GM10248 (cell line): Measurements from ENCODE around the gene SLX4IP.

Experiments
- CTCF ChIA-PET: fragments of 300-600 bp; sonication (Branson Sonifier 250); formaldehyde crosslinking; extraction: SDS; loops from one replicate; lab custom pipeline; 2021; ENCODE audit warnings: antibody characterized with exemption; lab: Yijun Ruan, JAX
- POLR2A ChIA-PET: fragments of 350-650 bp; sonication (Branson Sonifier 250); formaldehyde crosslinking; extraction: SDS; loops from one replicate; lab custom pipeline; 2020; ENCODE audit warnings: antibody characterized with exemption; lab: Yijun Ruan, JAX
- DNase-seq: peaks from one replicate; pipeline ENCODE4 v3.0.0; 2012; ENCODE audit errors: extremely low spot score
- TF ChIP-seq, protein P1 (sequence below): IDR thresholded peaks from 2 replicates; pipeline ENCODE4 v1.5.1; 2012; ENCODE audit warnings: mild to moderate bottlenecking, low read depth; ENCODE audit errors: extremely low read depth, missing control alignments, control extremely low read depth

Gene SLX4IP

DNA sequence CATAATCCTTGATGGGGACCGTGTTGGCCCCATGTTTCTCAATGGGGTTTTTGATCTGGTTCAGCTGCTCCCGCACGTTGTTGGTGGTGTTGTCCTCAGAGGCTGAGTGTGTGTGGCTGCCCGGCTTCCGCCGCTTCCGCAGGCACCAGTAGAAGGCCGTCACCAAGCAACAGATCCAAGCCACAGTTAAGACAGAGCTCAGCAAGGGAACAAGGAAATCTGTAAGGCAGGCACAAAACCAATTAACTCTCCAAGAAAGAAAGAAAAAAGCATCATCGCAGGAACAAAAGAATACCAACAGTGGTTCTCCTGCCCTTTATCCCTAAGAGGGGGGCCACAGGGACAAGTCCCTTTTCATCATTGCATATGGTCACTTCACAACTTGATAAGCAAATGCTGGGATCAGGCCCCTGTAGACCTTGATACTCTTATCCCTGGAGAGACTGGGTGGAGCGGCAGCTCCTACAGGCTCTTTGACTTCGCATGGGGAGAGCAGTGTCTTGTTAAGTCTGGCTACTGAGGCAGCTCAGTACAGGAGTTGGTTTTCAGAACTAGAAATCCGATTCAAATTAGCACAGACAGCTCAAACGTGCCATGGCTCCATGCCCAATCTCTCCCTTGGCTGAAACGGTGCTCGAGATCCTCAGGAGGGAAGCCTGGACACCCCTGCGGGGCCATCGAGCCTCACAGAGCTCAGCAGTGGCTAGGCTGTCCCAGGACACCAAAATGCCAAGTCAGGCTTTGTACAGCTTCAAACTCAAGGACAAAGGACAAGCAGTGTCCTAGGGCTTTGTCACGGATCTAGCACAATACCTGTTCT lies 204.8 kb downstream of the SLX4IP start:
- no peak for DNase-seq
- TF ChIP-seq, protein P1, sequence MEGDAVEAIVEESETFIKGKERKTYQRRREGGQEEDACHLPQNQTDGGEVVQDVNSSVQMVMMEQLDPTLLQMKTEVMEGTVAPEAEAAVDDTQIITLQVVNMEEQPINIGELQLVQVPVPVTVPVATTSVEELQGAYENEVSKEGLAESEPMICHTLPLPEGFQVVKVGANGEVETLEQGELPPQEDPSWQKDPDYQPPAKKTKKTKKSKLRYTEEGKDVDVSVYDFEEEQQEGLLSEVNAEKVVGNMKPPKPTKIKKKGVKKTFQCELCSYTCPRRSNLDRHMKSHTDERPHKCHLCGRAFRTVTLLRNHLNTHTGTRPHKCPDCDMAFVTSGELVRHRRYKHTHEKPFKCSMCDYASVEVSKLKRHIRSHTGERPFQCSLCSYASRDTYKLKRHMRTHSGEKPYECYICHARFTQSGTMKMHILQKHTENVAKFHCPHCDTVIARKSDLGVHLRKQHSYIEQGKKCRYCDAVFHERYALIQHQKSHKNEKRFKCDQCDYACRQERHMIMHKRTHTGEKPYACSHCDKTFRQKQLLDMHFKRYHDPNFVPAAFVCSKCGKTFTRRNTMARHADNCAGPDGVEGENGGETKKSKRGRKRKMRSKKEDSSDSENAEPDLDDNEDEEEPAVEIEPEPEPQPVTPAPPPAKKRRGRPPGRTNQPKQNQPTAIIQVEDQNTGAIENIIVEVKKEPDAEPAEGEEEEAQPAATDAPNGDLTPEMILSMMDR, result no peak
- ChIA-PET CTCF (interaction anchor here (1.1 to 3.4 kb wide), 7 partner anchors 7 to 87 kb away, joined by 3 to 17 read pairs (median 4); no protein-coding TSS in a partner anchor), POLR2A (interaction anchor here (0.7 kb wide), 1 partner anchor 7 kb away, joined by 3 read pairs; no protein-coding TSS in a partner anchor)

DNA sequence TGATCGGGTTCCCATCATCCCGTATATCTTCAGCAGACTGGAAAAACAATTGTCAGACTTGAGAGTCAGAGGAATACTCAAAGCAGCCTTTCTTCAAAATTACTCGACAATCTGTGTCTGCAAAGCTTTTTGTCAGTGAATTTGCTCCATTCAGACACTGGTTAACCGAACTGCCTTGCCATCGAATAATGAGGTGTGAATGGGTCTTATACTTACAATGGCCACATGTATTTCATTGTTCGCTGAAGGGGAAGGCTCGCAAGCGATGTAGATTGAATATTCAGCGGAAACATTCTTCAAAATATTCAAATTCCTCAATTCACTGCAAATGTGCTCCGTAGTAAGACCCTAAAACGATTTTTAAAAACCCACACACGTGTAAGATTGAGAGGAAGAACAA lies 205.8 kb downstream of the SLX4IP start:
- no peak for DNase-seq
- ChIA-PET POLR2A (interaction anchor here (0.7 kb wide), 1 partner anchor 8 kb away, joined by 3 read pairs; no protein-coding TSS in a partner anchor), CTCF (interaction anchor here (1.1 to 3.4 kb wide), 7 partner anchors 9 to 88 kb away, joined by 3 to 17 read pairs (median 4); no protein-coding TSS in a partner anchor)
- TF ChIP-seq, protein P1, result no peak

DNA sequence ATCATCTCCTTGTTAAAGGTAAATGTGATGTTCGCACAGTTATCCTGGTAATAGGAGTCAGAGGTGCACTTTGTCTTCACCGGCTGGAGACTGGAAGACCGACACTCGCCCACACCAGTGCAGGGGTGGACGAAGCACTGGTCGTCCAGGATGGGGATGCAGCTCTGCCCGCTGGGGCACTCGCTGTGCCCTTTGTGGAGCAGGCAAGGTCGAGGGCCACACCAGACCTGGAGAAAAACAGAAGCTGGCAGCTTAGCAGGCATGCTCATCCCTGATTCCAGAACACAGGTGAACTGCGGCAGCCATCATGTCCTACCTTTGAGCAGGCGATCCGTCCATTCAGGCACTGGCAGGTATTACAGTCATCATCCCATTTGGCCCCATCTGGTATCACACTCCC lies 206.4 kb downstream of the SLX4IP start:
- ChIA-PET CTCF (interaction anchor here (1.2 to 3.4 kb wide), 5 partner anchors 9 to 30 kb away, joined by 3 to 17 read pairs (median 3); no protein-coding TSS in a partner anchor), POLR2A (no interaction called here)
- DNase-seq, result no peak
- TF ChIP-seq, protein P1, result no peak

DNA sequence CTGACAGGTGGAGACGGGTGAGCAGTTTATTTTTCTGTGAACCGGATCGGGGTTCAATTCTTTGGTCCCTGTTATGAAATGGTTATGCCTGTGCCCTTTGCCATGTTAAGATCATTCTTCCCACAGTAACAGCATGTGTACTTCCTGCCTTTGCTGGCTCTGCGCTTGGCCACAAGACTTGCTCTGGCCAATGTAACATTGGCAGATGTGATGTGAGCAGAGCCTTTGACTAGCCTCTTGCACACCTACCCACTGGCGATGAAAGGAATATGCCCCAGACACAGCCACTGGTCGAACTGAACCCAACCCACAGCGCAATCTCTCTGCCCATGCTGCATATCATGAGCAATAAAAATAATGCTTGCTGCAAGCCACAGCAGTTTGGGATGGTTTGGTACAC lies 206.8 kb downstream of the SLX4IP start:
- ChIA-PET CTCF (no interaction called here), POLR2A (no interaction called here)
- TF ChIP-seq, protein P1, result no peak
- DNase-seq, result no peak

DNA sequence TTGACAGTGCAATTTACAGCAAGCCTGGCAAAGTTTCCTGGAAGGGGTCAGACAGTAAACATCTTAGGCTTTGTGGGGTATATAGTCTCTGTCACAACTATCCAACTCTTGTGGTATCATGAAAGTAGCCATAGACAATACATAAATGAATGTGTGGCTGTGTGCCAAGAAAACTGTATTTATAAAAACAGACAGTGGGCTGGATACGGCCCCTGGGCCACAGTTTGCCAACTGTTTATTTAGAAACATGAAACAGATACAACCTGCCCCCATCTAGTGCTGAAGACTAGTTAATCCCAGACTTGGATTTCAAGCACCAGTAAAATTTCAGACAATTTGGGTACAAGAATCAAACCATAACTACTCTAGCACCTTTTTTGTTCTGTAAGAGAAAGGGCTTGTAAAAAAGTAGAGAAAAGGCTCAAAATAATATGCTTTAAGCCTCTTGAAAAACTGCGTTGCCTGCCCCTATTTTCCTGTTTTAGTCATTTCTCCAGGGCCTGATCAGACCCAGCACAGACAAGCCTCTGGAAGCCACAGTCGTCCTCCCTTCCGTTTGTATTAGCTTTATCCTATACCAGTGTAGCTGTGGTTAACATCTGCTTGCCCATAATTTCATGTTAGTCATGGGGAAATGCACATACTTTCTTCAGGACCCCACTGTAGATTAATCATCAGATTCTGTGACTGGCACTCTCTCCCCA lies 207.9 kb downstream of the SLX4IP start:
- DNase-seq, result no peak

DNA sequence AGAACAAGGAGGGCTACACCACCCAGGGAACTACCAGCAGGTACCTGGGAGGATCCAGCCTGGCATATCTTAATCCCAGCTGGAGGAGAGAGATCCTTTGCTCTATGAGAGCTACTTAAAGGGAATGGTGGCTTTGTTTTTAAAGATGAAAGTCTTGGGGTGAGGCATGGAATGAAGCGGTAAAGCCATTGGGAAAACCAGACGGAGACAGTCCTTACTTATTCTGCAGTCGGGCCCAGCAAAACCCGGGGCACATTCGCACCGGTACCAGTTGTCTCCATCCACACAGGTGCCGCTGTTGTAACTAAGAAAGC lies 208.4 kb downstream of the SLX4IP start:
- no peak for DNase-seq
- ChIA-PET POLR2A (no interaction called here), CTCF (interaction anchor here (1.4 kb wide), 1 partner anchor 15 kb away, joined by 3 read pairs; no protein-coding TSS in a partner anchor)
- TF ChIP-seq, protein P1, result no peak

More for the DNA sequence above, 207.9 kb downstream of the SLX4IP start:
- TF ChIP-seq, protein P1, result no peak
- ChIA-PET CTCF (no interaction called here), POLR2A (no interaction called here)
